Esophagus squamous epithelium (tissue), 4 donors: ENCODE measurements around the gene TBATA.

ENCODE experiments used
- CTCF ChIP-seq, 6 experiments: fragments of 450-650 bp in 4 of 6; fragments of 200-600 bp in 2 of 6; sonication (generic) in 2 of 6; IDR thresholded peaks; one replicate each; pipeline ENCODE4 v1.5.1; 2016 to 2019; ENCODE audit warnings: antibody characterized with exemption in 6 of 6, mild to moderate bottlenecking in 4 of 6, moderate library complexity in 4 of 6
- POLR2A ChIP-seq, 4 donors: fragments of 450-650 bp; IDR thresholded peaks; one replicate each; pipeline ENCODE4 v1.6.1; 2017; ENCODE audit warnings: antibody characterized with exemption in 4 of 4, mild to moderate bottlenecking in 4 of 4, moderate library complexity in 3 of 4

GRCh38 chr10:70777063-70777875 is 7.9 kb downstream of the TBATA start:
- TF ChIP-seq CTCF (IDR thresholded peaks at IDR 0.05) (no peak), POLR2A (IDR thresholded peaks at IDR 0.05) (no peak)
